A549 treated with Hydrocortisone at 1 μM for 4 hours (cell line): ENCODE data around the gene PPP1R12C. TPM values are rescaled to one million over a fixed set of nuclear protein-coding genes. Genes with fewer than 3 reads are reported as not detected.

Source experiments
- total RNA-seq: library from RNA; stranded (reverse); fragments of 200-300 nt; extraction: Qiagen RNA extraction; gene quantifications from 5 replicates; pipeline ENCODE4 v1.2.3, GENCODE V29; 2022

PPP1R12C gene
- 65.1 to 85.5 TPM (median 79.5 TPM) in 5 replicates for total RNA-seq

DNA sequence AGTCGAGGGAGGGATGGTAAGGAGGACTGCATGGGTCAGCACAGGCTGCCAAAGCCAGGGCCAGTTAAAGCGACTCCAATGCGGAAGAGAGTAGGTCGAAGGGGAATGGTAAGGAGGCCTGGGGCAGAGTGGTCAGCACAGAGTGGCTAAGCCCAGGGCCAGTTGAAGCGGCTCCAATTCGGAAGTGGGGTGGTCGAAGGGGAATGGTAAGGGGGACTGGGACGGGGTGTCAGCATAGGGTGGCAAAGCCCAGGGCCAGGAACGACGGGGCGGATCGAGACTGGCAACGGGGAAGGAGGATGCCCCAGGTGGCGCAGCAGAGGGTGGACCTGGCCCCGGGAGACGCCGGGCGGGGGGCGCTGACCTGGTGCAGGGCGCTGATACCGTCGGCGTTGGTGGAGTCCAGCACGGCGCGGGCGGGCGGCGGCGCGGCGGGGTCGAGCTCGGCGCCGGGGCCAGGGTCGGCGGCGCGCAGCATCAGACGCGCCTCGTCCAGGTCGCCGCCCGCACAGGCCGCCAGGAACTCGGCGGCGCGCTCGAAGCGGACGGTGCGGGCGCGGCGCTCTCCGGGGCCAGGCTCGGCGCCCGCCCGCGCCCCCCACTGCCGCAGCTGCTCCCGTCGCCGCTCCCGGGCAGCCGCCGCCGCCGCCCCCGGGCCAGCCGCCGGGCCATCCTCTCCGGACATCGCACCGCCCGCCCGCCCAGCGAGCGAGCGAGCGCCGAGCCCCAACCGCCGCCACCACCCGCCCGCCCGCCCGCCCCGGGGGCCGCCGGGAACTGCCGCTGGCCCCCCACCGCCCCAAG lies at the start of gene PPP1R12C:
Gene PPP1R12C, minus strand, starts transcription at position 779 of the 804 bp plus-strand sequence. Its CDS starts 94 bp downstream, at position 685.

GRCh38 chr19:55166530-55167268 lies 49.3 kb upstream of the PPP1R12C start, which contains the start of gene DNAAF3:
TSS of gene DNAAF3 (minus strand) at chr19:55166613. CDS start at chr19:55166413, 200 bp downstream.

GRCh38 chr19:55157064-55157908 lies 39.8 kb upstream of the PPP1R12C start, which contains the start of gene TNNI3:
TSS of gene TNNI3 (minus strand) at chr19:55157732. CDS start at chr19:55157589, 143 bp downstream.

DNA sequence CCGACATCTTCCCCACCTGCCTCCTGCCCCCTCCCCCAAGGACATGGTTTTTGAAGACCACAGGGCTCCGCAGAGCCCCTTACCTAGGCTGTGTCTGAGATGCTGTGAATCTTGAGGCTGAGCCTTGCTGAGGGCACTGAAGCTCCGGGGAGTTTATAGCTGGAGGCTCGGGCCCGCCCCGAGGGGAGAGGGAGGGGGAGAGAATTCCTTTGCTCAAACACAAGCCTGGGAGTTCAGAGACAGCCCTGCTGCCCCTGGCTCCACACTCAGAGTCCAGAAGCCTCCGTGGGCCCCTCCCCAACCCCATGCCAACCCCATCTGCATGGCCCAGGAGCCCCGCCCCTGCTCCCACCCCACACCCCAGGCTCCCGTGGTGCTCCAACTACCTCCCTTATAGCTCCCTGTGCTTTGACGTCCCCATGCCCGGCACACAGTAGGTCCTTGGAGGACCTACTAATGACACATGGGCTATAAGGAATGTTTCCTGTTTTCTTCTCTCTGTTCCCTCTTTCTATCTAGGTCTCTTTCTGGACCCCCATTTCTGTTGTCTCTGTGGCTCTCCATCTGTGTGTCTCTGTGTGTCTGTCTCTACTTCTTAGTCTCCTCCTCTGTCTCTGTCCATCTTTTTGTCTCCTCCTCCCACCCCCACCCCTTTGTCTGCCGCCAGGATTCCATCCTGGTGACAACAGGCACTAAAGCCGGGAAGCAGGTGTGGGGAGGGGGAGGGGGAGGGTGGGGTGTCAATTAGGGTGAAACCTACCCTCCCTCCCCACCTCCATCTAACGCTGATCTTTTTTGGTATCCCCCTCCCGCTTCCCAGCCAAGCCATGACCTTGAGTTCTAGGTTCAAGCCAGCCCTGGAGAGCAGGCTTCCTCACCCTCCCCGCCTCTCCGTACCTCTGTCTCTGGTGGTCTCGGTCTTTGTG lies 31.9 kb upstream of the PPP1R12C start, which contains the start of gene TNNT1:
Gene TNNT1, minus strand, starts transcription at position 129 of the 926 bp plus-strand sequence. CDS start 2,049 bp downstream, outside the sequence.

DNA sequence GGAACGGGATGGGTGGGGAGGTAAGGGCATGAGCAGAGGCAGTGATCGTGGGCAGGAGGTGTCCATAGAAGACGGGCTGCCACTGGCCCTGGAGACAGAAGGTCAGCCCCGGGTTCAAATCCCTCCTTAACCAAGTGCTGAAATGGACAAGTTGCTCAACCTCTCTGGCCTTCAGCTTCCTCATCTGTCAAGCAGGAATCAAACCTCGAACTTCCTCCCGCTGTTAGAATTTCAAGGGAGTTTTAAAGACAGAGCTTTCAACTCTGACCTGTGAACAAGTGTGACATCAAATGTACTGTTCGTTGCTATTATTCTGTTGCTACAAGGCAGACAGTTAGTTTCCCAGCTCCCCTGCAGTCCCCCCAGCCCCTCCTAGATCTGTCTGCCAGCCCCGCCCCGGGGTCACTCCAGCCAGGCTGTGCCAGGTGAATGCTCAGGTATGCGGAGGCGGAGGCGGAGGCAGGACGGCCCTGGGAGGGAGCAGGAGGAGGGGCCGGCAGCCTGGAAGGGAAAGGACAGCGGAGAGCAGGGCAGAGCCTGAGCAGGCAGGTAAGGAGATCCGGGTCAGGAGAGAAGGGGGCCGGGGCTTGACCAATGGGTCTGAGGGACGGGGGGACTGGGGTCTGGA lies 42.0 kb downstream of the PPP1R12C start, which contains the start of gene EPS8L1:
Gene EPS8L1, plus strand, starts transcription at position 499 of the 628 bp plus-strand sequence. CDS start 576 bp downstream, outside the sequence.

DNA sequence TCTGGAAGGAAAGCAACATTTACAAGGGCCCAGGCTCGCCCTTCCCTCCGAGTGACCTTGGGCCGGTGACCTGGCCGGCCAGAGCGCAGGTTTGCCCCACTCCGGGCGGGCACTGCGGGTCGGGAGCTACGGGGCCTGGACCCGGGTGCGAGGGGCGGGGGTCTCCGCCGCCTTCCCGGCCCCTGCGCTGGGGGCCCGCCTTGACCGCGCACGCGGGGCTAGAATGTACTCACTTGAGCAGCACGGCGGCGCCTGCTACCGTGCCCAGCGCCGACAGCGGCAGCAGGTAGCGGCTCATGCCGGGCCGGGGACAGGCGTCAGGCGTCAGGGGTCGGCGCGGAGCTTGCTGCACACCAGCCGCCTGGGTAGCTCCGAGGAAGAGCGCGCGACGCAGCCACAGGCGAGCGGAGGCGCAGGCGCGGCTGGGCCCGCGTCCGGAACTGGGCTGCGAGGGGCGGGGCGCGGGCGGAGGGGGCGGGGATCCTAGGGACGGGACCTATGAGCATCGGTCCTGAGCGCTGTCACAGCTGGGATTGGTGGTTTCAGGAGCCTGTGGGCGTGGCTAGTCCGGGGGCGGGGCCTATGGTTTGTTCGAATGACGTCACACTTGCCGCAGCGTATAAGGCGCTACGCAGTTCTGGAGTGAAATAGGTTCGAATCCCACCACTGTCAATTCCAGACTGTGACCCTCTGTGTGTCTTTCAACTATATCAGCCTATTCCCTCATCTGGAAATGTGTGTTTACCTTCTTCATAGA lies 54.5 kb downstream of the PPP1R12C start, which contains the start of gene RDH13:
Gene RDH13, minus strand, starts transcription at position 414 of the 757 bp plus-strand sequence. Its CDS starts 116 bp downstream, at position 298.

Other genes starting within 250 kb of the PPP1R12C start
- not detected in 5 replicates for gene FCAR, start 243.4 kb downstream of the PPP1R12C start, total RNA-seq
- gene NCR1, start 211.5 kb downstream of the PPP1R12C start, total RNA-seq: not detected in 5 replicates
- gene NLRP7, start 170.1 kb downstream of the PPP1R12C start, total RNA-seq: 0.05 to 0.08 TPM in 2 of 5 replicates, not detected in the others
- 22.4 to 29.0 TPM (median 25.9 TPM) in 5 replicates for gene NLRP2, start 151.3 kb downstream of the PPP1R12C start, total RNA-seq
- 0.08 to 0.21 TPM (median 0.16 TPM) in 5 replicates for gene GP6, start 79.4 kb downstream of the PPP1R12C start, total RNA-seq
- gene RDH13, start 54.5 kb downstream of the PPP1R12C start, total RNA-seq: 19.5 to 20.9 TPM (median 20.3 TPM) in 5 replicates
- 3.6 to 6.4 TPM (median 5.4 TPM) in 5 replicates for gene EPS8L1, start 41.8 kb downstream of the PPP1R12C start, total RNA-seq
- gene TNNT1, start 31.6 kb upstream of the PPP1R12C start, total RNA-seq: 108 to 144 TPM (median 132 TPM) in 5 replicates
- 4.8 to 7.9 TPM (median 7.6 TPM) in 5 replicates for gene TNNI3, start 40.1 kb upstream of the PPP1R12C start, total RNA-seq
- gene DNAAF3, start 49.0 kb upstream of the PPP1R12C start, total RNA-seq: 5.2 to 6.4 TPM (median 5.6 TPM) in 5 replicates
- gene SYT5, start 62.7 kb upstream of the PPP1R12C start, total RNA-seq: 3.0 to 4.8 TPM (median 4.3 TPM) in 5 replicates
- 3.1 to 5.8 TPM (median 4.0 TPM) in 5 replicates for gene PTPRH, start 91.9 kb upstream of the PPP1R12C start, total RNA-seq
- 2.7 to 4.2 TPM (median 3.9 TPM) in 5 replicates for gene TMEM86B, start 111.1 kb upstream of the PPP1R12C start, total RNA-seq
- gene PPP6R1, start 141.4 kb upstream of the PPP1R12C start, total RNA-seq: 93.5 to 110 TPM (median 107 TPM) in 5 replicates
- 118 to 141 TPM (median 133 TPM) in 5 replicates for gene HSPBP1, start 162.5 kb upstream of the PPP1R12C start, total RNA-seq
- gene BRSK1, start 166.4 kb upstream of the PPP1R12C start, total RNA-seq: 2.4 to 3.6 TPM (median 3.1 TPM) in 5 replicates
- 0.20 TPM in 1 of 5 replicates, not detected in the others for gene TMEM150B, start 207.7 kb upstream of the PPP1R12C start, total RNA-seq
- 4.5 to 6.4 TPM (median 5.2 TPM) in 5 replicates for gene KMT5C, start 222.2 kb upstream of the PPP1R12C start, total RNA-seq
- gene COX6B2, start 237.1 kb upstream of the PPP1R12C start, total RNA-seq: 0.56 to 0.99 TPM (median 0.66 TPM) in 5 replicates
- 0.06 to 0.20 TPM (median 0.10 TPM) in 5 replicates for gene GARIN5B, start 245.6 kb upstream of the PPP1R12C start, total RNA-seq